Measurements from ENCODE around the gene PRKN. TPM values are rescaled to one million over a fixed set of nuclear protein-coding genes. Genes with fewer than 3 reads are reported as not detected.

The PRKN gene
- total RNA-seq, 4 donors from 2014 or later: 6.3 to 11.9 (median 9.5) TPM

DNA sequence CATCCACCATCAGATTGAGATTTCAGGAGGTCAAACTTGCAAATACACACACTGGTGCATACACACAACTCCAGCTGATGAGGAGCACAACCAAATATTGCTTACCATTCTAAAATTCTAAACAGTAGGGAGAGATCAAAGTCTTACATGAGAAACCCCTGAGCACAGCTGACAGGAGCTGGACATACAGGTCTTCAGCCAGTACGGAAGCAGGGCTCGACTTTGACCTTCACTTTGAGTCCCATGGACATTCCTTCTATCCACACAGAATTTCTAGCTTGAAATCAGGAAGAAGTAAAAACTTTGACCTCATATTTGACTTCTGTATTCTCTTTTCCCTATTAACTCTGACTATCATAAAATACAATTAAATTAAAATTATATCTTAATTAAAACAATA lies 90.2 kb downstream of the PRKN start:
- no peak for DNase-seq (ENCODE audit: low spot score in 2 of 2)
- no peak for TF ChIP-seq POLR2A (IDR thresholded peaks at IDR 0.05)
- no peak for TF ChIP-seq CTCF (IDR thresholded peaks at IDR 0.05)
- no peak overlapping the region for H3K4me3 ChIP-seq (ENCODE audit: low read depth, poor library complexity, severe bottlenecking)
- intact Hi-C loops (cut with DNase I; ENCODE audit: low total_unique reads): no loop called here
- 92 to 94% methylated on average over 2 of the region's 2 CpGs for WGBS, 2 donors

DNA sequence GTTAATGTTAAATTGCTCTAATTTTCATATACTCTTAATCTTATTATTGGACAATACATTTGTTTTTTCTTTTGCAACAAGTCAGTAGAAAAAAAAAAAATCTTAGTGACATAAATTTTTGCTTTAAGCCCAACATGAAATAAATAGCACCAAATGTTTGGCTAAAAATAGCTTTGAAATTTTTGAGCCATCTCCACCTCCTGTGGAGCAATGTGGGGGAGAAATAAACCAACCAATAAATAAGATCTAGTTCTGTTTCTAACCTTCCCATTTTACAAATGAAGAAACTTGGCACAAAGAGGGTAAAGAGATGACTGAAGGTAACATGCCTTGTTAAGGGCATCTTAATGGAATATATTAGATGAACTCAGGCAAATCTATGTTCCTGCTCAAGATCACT lies 91.4 kb downstream of the PRKN start:
- intact Hi-C loops (cut with DNase I; ENCODE audit: low total_unique reads): no loop called here
- H3K4me3 ChIP-seq (ENCODE audit: low read depth, poor library complexity, severe bottlenecking): no peak overlapping the region
- no peak for DNase-seq (ENCODE audit: low spot score in 2 of 2)
- TF ChIP-seq CTCF (IDR thresholded peaks at IDR 0.05) (no peak), POLR2A (IDR thresholded peaks at IDR 0.05) (no peak)

GRCh38 chr6:162631546-162631945 lies 96.0 kb downstream of the PRKN start:
- no peak for TF ChIP-seq POLR2A (IDR thresholded peaks at IDR 0.05)
- no peak for TF ChIP-seq CTCF (IDR thresholded peaks at IDR 0.05)
- intact Hi-C loops (cut with DNase I; ENCODE audit: low total_unique reads): no loop called here
- H3K4me3 ChIP-seq (ENCODE audit: low read depth, poor library complexity, severe bottlenecking): no peak overlapping the region
- DNase-seq (ENCODE audit: low spot score in 2 of 2): no peak

- DNase-seq (ENCODE audit: low spot score in 2 of 2): no peak
- 82 to 91% methylated on average over 5 of the region's 5 CpGs for WGBS, 2 donors
- intact Hi-C loops (cut with DNase I; ENCODE audit: low total_unique reads): no loop called here
- no peak for TF ChIP-seq CTCF (IDR thresholded peaks at IDR 0.05)
- TF ChIP-seq POLR2A (IDR thresholded peaks at IDR 0.05): no peak
- H3K4me3 ChIP-seq (ENCODE audit: low read depth, poor library complexity, severe bottlenecking): no peak overlapping the region
Measured at GRCh38 chr6:162630069-162630468, 97.5 kb downstream of the PRKN start.

DNA sequence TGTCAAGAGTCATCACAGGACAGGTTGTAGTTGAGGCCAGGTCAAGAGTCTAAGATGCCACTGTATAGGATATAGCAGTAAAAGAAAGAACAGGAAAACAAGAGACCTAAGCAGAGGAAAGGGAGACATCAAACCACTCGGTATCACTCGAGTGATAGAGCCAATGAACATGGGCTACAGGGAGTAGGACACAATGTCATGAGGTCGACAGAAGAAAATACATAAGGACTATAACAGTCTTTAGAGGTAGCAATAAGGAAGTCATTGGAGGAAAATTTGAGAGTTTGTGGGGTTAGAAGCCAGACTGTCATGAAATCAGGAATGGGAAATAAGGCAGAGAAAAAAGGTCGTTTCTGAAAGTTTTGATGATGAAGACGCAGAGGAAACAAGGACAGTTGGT lies 99.7 kb downstream of the PRKN start:
- DNase-seq (ENCODE audit: low spot score in 2 of 2): no peak
- WGBS, 2 donors: 90 to 93% methylated on average over 5 of the region's 5 CpGs
- TF ChIP-seq POLR2A (IDR thresholded peaks at IDR 0.05): no peak
- TF ChIP-seq CTCF (IDR thresholded peaks at IDR 0.05): no peak
- H3K4me3 ChIP-seq (ENCODE audit: low read depth, poor library complexity, severe bottlenecking): no peak overlapping the region
- intact Hi-C loops (cut with DNase I; ENCODE audit: low total_unique reads): no loop called here

DNA sequence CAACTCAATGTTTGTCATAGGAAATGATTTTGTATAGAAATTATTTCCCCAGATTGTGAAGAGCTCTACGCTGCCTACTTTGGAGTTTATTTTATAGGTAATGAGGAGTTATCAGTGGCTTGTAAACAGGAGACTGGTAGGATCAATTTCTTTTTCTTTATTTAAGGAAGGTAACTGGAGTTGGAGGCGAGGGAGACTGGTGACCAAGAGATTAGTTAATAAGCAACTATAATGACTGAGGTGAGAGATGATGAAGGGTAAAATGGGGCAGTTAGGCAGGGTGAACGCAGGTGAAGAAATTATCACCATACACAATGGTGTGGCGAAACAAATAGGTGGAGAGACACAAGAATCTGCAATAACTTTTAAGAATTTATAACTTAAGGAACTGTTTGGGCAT lies 100.2 kb downstream of the PRKN start:
- intact Hi-C loops (cut with DNase I; ENCODE audit: low total_unique reads): no loop called here
- no peak overlapping the region for H3K4me3 ChIP-seq (ENCODE audit: low read depth, poor library complexity, severe bottlenecking)
- WGBS, 2 donors: 77 to 83% methylated on average over 4 of the region's 4 CpGs
- DNase-seq (ENCODE audit: low spot score in 2 of 2): no peak
- TF ChIP-seq CTCF (IDR thresholded peaks at IDR 0.05): no peak
- no peak for TF ChIP-seq POLR2A (IDR thresholded peaks at IDR 0.05)
